K562 (cell line): ENCODE measurements around the gene TGDS. TPM values are rescaled to one million over a fixed set of nuclear protein-coding genes. Genes with fewer than 3 reads are reported as not detected.

Source experiments
- ETS1 ChIP-seq: conservative IDR thresholded peaks from 2 replicates; pipeline ENCODE4 v1.6.1; 2011; ENCODE audit warnings: low read depth, mild to moderate bottlenecking, low read length; ENCODE audit not compliant: control insufficient read depth
- EZH2 ChIP-seq: IDR thresholded peaks from 2 replicates; pipeline ENCODE4 v1.6.1; 2012; ENCODE audit warnings: low read depth, mild to moderate bottlenecking, inconsistent platforms, low read length, borderline replicate concordance
- FOS ChIP-seq: IDR thresholded peaks from 3 replicates; pipeline ENCODE4 v1.6.1; 2011; ENCODE audit not compliant: insufficient read length; ENCODE audit errors: extremely low read depth
- HNRNPK ChIP-seq: fragments of 200-400 bp; formaldehyde crosslinking; IDR thresholded peaks from one replicate; pipeline ENCODE4 v1.6.1; 2018; ENCODE audit warnings: mild to moderate bottlenecking, low read depth, low read length; ENCODE audit not compliant: poor library complexity, severe bottlenecking
- MCM7 ChIP-seq, 2 experiments: fragments of 450-650 bp; IDR thresholded peaks; 2 replicates each; pipeline ENCODE4 v1.6.1; 2016 to 2018
- PHF20 ChIP-seq: fragments of 450-650 bp; IDR thresholded peaks from 2 replicates; pipeline ENCODE4 v1.6.1; 2018; ENCODE audit not compliant: partially characterized antibody
- PREB ChIP-seq: sonication (generic); formaldehyde crosslinking; IDR thresholded peaks from 2 replicates; pipeline ENCODE4 v1.8.1; 2023; ENCODE audit warnings: mild to moderate bottlenecking, missing genetic modification reagents
- TBL1XR1 ChIP-seq, 2 experiments: IDR thresholded peaks; 2 replicates each; pipeline ENCODE4 v1.6.1; 2012; ENCODE audit warnings: improper control_type of control experiment in 2 of 2, low read length in 2 of 2, mild to moderate bottlenecking in 1 of 2
- TEAD1 ChIP-seq, 2 experiments: fragments of 450-650 bp in 1 of 2; sonication (generic) in 1 of 2; formaldehyde crosslinking; IDR thresholded peaks; 2 replicates each; pipeline versions ENCODE4 v1.4.0 to v1.8.0; 2020 to 2022; ENCODE audit warnings: mild to moderate bottlenecking in 2 of 2, missing genetic modification reagents in 1 of 2
- TFAP4 ChIP-seq: sonication (generic); formaldehyde crosslinking; IDR thresholded peaks from 2 replicates; pipeline ENCODE4 v1.8.0; 2022; ENCODE audit warnings: missing genetic modification reagents, mild to moderate bottlenecking, moderate library complexity, borderline replicate concordance
- TRIM24 ChIP-seq, 2 experiments: fragments of 450-650 bp; IDR thresholded peaks; 2 replicates each; pipeline ENCODE4 v1.6.1; 2016
- XRCC5 ChIP-seq: fragments of 200-400 bp; formaldehyde crosslinking; IDR thresholded peaks from 2 replicates; pipeline ENCODE4 v1.6.1; 2017; ENCODE audit warnings: low read depth, mild to moderate bottlenecking, low read length
- ZBTB2 ChIP-seq: fragments of 450-650 bp; IDR thresholded peaks from 2 replicates; pipeline ENCODE4 v1.6.1; 2016; ENCODE audit warnings: antibody characterized with exemption
- ZBTB7A ChIP-seq: IDR thresholded peaks from 2 replicates; pipeline ENCODE4 v1.6.1; 2011; ENCODE audit warnings: low read depth, mild to moderate bottlenecking, low read length, moderate library complexity, borderline replicate concordance; ENCODE audit not compliant: control insufficient read depth
- ZBTB9 ChIP-seq: fragments of 450-650 bp; formaldehyde crosslinking; IDR thresholded peaks from 2 replicates; pipeline ENCODE4 v1.4.0; 2020; ENCODE audit warnings: mild to moderate bottlenecking, moderate library complexity
- ZEB2 ChIP-seq: fragments of 450-650 bp; IDR thresholded peaks from 2 replicates; pipeline ENCODE4 v1.6.1; 2016
- ZNF12 ChIP-seq: sonication (generic); formaldehyde crosslinking; IDR thresholded peaks from 2 replicates; pipeline ENCODE4 v1.4.0; 2020; ENCODE audit warnings: mild to moderate bottlenecking, missing genetic modification reagents
- ZNF24 ChIP-seq: fragments of 450-650 bp; IDR thresholded peaks from 2 replicates; pipeline ENCODE4 v1.6.1; 2016
- ZNF277 ChIP-seq: fragments of 250-450 bp; sonication (Bioruptor Pico); IDR thresholded peaks from 2 replicates; pipeline ENCODE4 v1.8.0; 2022; ENCODE audit warnings: inconsistent platforms, mild to moderate bottlenecking, moderate library complexity, borderline replicate concordance
- ZZZ3 ChIP-seq: fragments of 450-650 bp; IDR thresholded peaks from 2 replicates; pipeline ENCODE4 v1.6.1; 2016; ENCODE audit warnings: antibody characterized with exemption, mild to moderate bottlenecking, moderate library complexity
- polyA plus RNA-seq, 8 experiments: library from polyadenylated mRNA; depleted of rRNA in 4 of 8; stranded (reverse) in 5 of 8; unstranded in 3 of 8; fragments of >200 nt; fragmentation: Nextera tagmentation in 2 of 8; fragmentation: Illumina TruSeq in 1 of 8; extraction: Ambion mirVana in 2 of 8; extraction: Trizol in 1 of 8; gene quantifications; 2 replicates each; pipeline versions ENCODE4 v1.2.1 to v1.2.3, GENCODE V29; 2011 to 2014; ENCODE audit warnings: inconsistent platforms in 1 of 8, missing spikeins in 1 of 8
- total RNA-seq, 7 experiments: library from RNA; depleted of rRNA in 6 of 7; stranded (reverse); fragments of >200 nt in 6 of 7; fragmentation: Illumina TruSeq in 2 of 7; extraction: Trizol in 2 of 7; gene quantifications; 2 replicates each; pipeline versions ENCODE4 v1.2.1 to v1.2.3, GENCODE V29; 2011 to 2021; ENCODE audit warnings: low replicate concordance in 1 of 7

The TGDS gene
- total and polyA plus RNA-seq, 9 of the 15 experiments (the other 6 are each of a cell fraction or from before 2014, with no cell fraction given) = 9.9 to 43.7 (median 21.4) TPM

- peak; percentile 17; the same call in 1 of the 2 replicates for TF ChIP-seq TFAP4 (CRISPR knock-in tag)
- peak; percentile 37 to 88; a peak in 3 of 4 replicates for TF ChIP-seq TBL1XR1 (IDR thresholded peaks at IDR 0.05; ENCODE audit: low read length in 2 of 2)
- peak in 1 of 2 experiments; percentile 28; a peak in 1 of 4 replicates for TF ChIP-seq TEAD1 (CRISPR knock-in tag; IDR thresholded peaks at IDR 0.05)
- TF ChIP-seq ETS1 = peak; percentile 83
- TF ChIP-seq ZNF277 (CRISPR knock-in tag) = no peak
- no peak for TF ChIP-seq FOS
- peak; percentile 95 for TF ChIP-seq ZNF24
- TF ChIP-seq ZBTB9 (CRISPR knock-in tag) = no peak
- 0 out of 2 replicates have a peak, but pooled peaks have one; percentile 10 for TF ChIP-seq ZNF12 (CRISPR knock-in tag)
- peak; percentile 9 for TF ChIP-seq PHF20
- TF ChIP-seq ZBTB7A = peak; percentile 82; the same call in 1 of the 2 replicates
- no peak for TF ChIP-seq ZZZ3
- TF ChIP-seq TRIM24 (IDR thresholded peaks at IDR 0.05) = 0 out of 4 replicates have a peak, but pooled peaks of 1 of the 2 experiments have one; percentile 49
- no peak for TF ChIP-seq HNRNPK
- peak; percentile 21 for TF ChIP-seq XRCC5
- no peak for TF ChIP-seq MCM7 (IDR thresholded peaks at IDR 0.05)
- TF ChIP-seq ZBTB2 = peak; percentile 46; the same call in 1 of the 2 replicates
- TF ChIP-seq EZH2 = no peak
- TF ChIP-seq ZEB2 = peak; percentile 23; the same call in 1 of the 2 replicates
- TF ChIP-seq PREB (CRISPR knock-in tag) = no peak
Measured at GRCh38 chr13:94549232-94550061, 46.5 kb downstream of the TGDS start (continued).
